Fibroblast of lung (primary cell): ENCODE measurements around the gene EPB41L1. TPM values are rescaled to one million over a fixed set of nuclear protein-coding genes. Genes with fewer than 3 reads are reported as not detected.

Source experiments
- DNase-seq, 2 donors: peaks; one replicate each; pipeline versions ENCODE4 v3.0.0 to v3.0.0-alpha.2; 2010; ENCODE audit warnings: low read depth in 2 of 2
- H2AFZ ChIP-seq: 2 replicates; pipeline ENCODE4 v1.5.1; 2012; ENCODE audit warnings: low read length, control low read depth, inconsistent platforms
- H3K27ac ChIP-seq: 2 replicates; pipeline ENCODE4 v1.5.1; 2011; ENCODE audit warnings: low read length, control low read depth; ENCODE audit not compliant: insufficient read depth
- H3K27me3 ChIP-seq: 2 replicates; pipeline ENCODE4 v1.5.1; 2011; ENCODE audit warnings: mild to moderate bottlenecking, low read length; ENCODE audit not compliant: control insufficient read depth, insufficient read depth
- H3K36me3 ChIP-seq: 2 replicates; pipeline ENCODE4 v1.5.1; 2011; ENCODE audit warnings: low read length; ENCODE audit not compliant: control insufficient read depth, insufficient read depth
- H3K4me1 ChIP-seq: 2 replicates; pipeline ENCODE4 v1.5.1; 2011; ENCODE audit warnings: low read length; ENCODE audit not compliant: control insufficient read depth, insufficient read depth; ENCODE audit errors: extremely low read depth
- H3K4me2 ChIP-seq: 2 replicates; pipeline ENCODE4 v1.5.1; 2011; ENCODE audit warnings: low read length, control low read depth; ENCODE audit not compliant: insufficient read depth; ENCODE audit errors: extremely low read depth
- H3K4me3 ChIP-seq, 4 experiments: fragments of 200-600 bp in 1 of 4; sonication (generic) in 1 of 4; replicated peaks in 1 of 4; 2 replicates each; pipeline ENCODE4 v1.5.1; 2011 to 2016; ENCODE audit warnings: low read length in 4 of 4, low read depth in 3 of 4, mild to moderate bottlenecking in 3 of 4, control low read depth in 2 of 4, inconsistent platforms in 1 of 4, mixed read lengths in 1 of 4; ENCODE audit not compliant: insufficient read depth in 1 of 4; ENCODE audit errors: control extremely low read depth in 1 of 4
- H3K79me2 ChIP-seq: 2 replicates; pipeline ENCODE4 v1.5.1; 2012; ENCODE audit warnings: mild to moderate bottlenecking, low read length, inconsistent platforms; ENCODE audit not compliant: control insufficient read depth, insufficient read depth
- H3K9ac ChIP-seq: 2 replicates; pipeline ENCODE4 v1.5.1; 2011; ENCODE audit warnings: mild to moderate bottlenecking, low read length, control low read depth; ENCODE audit not compliant: insufficient read depth
- H3K9me3 ChIP-seq: 2 replicates; pipeline ENCODE4 v1.5.1; 2012; ENCODE audit warnings: low read depth, low read length; ENCODE audit not compliant: control insufficient read depth, insufficient read depth
- H4K20me1 ChIP-seq: 2 replicates; pipeline ENCODE4 v1.5.1; 2011; ENCODE audit warnings: low read length; ENCODE audit not compliant: control insufficient read depth, insufficient read depth; ENCODE audit errors: extremely low read depth
- CTCF ChIP-seq, 2 donors: IDR thresholded peaks in 1 of 2; conservative IDR thresholded peaks in 1 of 2; 1 replicate in 1 of 2; 2 replicates in 1 of 2; pipeline ENCODE4 v1.5.1; 2011 to 2012; ENCODE audit warnings: low read length in 2 of 2, control low read depth in 1 of 2, inconsistent platforms in 1 of 2, low read depth in 1 of 2, mild to moderate bottlenecking in 1 of 2
- EZH2 ChIP-seq: IDR thresholded peaks from 2 replicates; pipeline ENCODE4 v1.5.1; 2012; ENCODE audit warnings: low read length, control low read depth, mild to moderate bottlenecking; ENCODE audit errors: missing control alignments
- polyA plus RNA-seq, 2 donors: library from polyadenylated mRNA; depleted of rRNA in 1 of 2; stranded (reverse) in 1 of 2; unstranded in 1 of 2; fragments of >200 nt; gene quantifications; 2 replicates each; pipeline ENCODE4 v1.2.1, GENCODE V29; 2011 to 2012; ENCODE audit warnings: missing spikeins in 1 of 2
- total RNA-seq: library from RNA; depleted of rRNA; stranded (reverse); fragments of >200 nt; gene quantifications from 2 replicates; pipeline ENCODE4 v1.2.1, GENCODE V29; 2014

EPB41L1 gene
- total and polyA plus RNA-seq, 2 donors (not counting 1 experiment from before 2014, with no cell fraction given) = 16.2 to 17.0 TPM

- H4K20me1 ChIP-seq = no peaks in the 10 kb centered on the region
- H3K27ac ChIP-seq = no peak overlapping the region
- no peaks in the 10 kb centered on the region for H3K4me1 ChIP-seq
- H3K4me3 ChIP-seq = no peak overlapping the region
- no peak overlapping the region for H2AFZ ChIP-seq
- H3K27me3 ChIP-seq = no peaks in the 10 kb centered on the region
- TF ChIP-seq EZH2 = no peak
- no peak for TF ChIP-seq CTCF (conservative IDR thresholded peaks at IDR 0.05 in 1 of 2, IDR thresholded peaks at IDR 0.05 in 1 of 2; ENCODE audit: low read depth in 1 of 2, low read length in 2 of 2)
- H3K9me3 ChIP-seq = no peaks in the 10 kb centered on the region
- H3K9ac ChIP-seq = no peak overlapping the region
- H3K79me2 ChIP-seq = no peaks in the 10 kb centered on the region
- H3K4me2 ChIP-seq = no peak overlapping the region
- DNase-seq = no peak
- peaks cover 15% of the 10 kb centered on the region for H3K36me3 ChIP-seq
Observed at GRCh38 chr20:36248836-36249235, 94.3 kb downstream of the EPB41L1 start.

DNA sequence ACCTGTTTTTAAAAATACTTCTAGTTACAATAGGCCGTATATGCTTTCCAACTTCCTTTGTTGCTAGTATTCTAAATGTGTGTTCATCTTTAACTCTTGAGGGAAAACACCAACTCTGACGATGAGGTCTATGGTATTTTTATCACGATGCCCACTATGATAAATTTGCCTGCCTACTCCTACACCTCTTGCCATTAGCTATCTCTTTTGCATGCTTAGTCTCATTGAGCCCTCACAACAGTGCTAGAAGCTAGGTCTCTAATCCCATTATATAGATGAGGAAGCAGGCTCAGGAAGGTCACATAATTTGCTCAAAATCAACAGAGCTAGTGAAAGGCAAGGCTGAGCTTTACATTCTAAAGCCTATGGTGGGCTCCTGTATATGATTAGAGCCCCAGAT, 94.9 kb downstream of the EPB41L1 start:
- Histone ChIP-seq H3K4me2 (no peak overlapping the region), H3K9me3 (no peaks in the 10 kb centered on the region), H3K27me3 (no peaks in the 10 kb centered on the region), H2AFZ (no peak overlapping the region), H3K4me3 (no peak overlapping the region), H3K79me2 (no peaks in the 10 kb centered on the region), H3K27ac (no peak overlapping the region), H4K20me1 (no peaks in the 10 kb centered on the region), H3K36me3 (peaks cover 13% of the 10 kb centered on the region), H3K9ac (no peak overlapping the region), H3K4me1 (no peaks in the 10 kb centered on the region)
- TF ChIP-seq EZH2 = no peak
- TF ChIP-seq CTCF (conservative IDR thresholded peaks at IDR 0.05 in 1 of 2, IDR thresholded peaks at IDR 0.05 in 1 of 2; ENCODE audit: low read depth in 1 of 2, low read length in 2 of 2) = no peak
- no peak for DNase-seq

DNA sequence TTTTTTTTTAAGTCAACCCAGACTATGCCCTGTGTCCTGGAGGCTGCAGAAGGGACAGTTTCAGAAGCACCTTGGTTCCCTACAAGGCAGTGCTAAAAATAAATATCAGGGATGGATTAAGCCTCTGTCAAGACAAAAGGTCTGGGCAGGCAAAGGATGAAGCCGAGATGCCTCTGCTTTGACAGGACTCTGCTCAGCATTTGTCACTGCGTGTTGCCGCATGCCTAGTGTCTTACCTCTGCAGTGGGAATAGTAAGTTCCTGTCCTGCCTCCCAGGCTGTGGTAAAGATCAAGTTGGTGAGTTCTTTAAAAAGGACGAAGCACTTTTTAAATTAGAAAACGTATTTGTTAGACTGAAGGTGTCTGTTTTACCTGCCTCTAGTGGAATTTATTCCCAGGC, 96.9 kb downstream of the EPB41L1 start:
- Histone ChIP-seq H3K4me2 (no peak overlapping the region), H3K27ac (no peak overlapping the region), H3K4me3 (no peak overlapping the region), H3K9me3 (no peaks in the 10 kb centered on the region), H3K79me2 (no peaks in the 10 kb centered on the region), H3K27me3 (no peaks in the 10 kb centered on the region), H3K4me1 (no peaks in the 10 kb centered on the region), H3K36me3 (peaks cover 11% of the 10 kb centered on the region), H3K9ac (no peak overlapping the region), H2AFZ (no peak overlapping the region), H4K20me1 (no peaks in the 10 kb centered on the region)
- DNase-seq = no peak
- TF ChIP-seq CTCF (conservative IDR thresholded peaks at IDR 0.05 in 1 of 2, IDR thresholded peaks at IDR 0.05 in 1 of 2; ENCODE audit: low read depth in 1 of 2, low read length in 2 of 2) (no peak), EZH2 (no peak)
